GM18868 (cell line): Measurements from ENCODE around the gene MLXIP.

Experiments
- ATAC-seq: cut with Tn5 transposase; IDR thresholded peaks from one replicate; pipeline ENCODE4 v1.9.1; 2021; ENCODE audit warnings: mild to moderate bottlenecking, moderate library complexity; ENCODE audit not compliant: unreplicated experiment

MLXIP gene

DNA sequence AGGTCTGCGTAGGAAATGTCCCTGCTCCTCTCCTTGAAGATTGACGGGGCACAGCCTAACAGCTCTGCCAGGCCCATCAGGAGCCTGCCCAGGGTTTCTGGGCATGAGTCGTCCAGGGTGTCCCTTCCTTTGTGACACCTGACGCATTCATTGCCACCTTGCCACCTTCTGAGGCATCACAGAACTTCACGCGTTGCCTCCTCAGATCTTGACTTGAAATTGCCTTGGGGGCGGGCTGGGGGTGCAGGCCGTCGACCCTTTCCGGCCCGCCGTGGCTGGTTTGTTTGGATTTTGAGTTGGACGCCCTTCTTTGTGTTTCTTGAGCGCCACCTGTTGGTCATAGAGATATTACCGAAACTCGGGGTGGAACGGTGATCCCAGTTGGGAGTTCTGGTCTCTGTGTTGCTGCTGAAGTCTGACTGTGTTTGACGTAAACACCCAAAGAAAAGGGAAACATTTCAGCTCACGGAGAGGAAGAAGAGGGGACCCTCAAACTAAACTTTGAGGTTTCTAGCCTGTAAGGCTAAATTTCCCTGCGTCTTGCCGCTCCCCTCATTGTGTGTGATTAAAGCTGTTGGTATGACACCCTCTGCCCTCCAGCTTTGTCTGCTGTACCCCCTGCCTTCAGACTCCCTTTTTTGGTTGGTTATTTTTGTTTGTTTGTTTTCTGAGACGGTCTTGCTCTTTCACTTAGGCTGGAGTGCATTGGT, 44.6 kb downstream of the MLXIP start:
- ATAC-seq = no peak

DNA sequence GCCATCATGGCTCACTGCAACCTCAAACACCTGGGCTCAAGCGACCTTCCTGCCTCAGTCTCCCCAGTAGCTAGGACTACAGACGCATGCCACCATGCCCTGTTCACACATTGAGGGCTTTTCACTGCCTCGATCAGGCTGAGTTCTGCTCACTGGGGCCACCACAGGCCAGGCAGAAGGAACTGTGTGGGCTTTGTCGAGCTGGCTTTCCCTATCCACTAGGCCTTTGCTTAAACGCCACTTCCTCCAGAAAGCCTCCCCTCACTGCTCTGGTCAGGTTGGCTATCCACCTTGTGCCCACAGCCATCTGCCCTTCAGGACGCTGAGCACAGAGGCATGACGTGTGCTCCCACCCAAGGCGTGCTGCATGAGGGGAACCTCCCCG, 45.2 kb downstream of the MLXIP start:
- ATAC-seq = no peak

DNA sequence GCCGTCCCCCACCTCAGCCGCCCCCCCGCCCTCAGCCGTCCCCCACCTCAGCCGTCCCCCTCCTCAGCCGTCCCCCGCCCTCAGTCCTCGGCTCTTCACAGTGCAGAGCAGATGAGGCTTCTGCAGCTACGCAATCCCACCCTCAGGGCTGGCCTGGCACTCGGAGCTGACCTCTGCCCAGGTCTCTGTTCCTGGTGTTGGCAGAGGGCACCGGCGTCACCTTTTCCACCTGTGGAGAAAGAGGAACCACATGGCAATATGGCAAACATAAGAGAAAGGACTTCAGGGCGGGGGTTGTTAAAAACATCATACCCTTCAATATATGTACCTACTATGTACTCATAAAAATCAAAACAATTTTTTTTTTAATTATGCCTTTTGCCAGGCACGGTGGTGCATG, 45.8 kb downstream of the MLXIP start:
- no peak for ATAC-seq

DNA sequence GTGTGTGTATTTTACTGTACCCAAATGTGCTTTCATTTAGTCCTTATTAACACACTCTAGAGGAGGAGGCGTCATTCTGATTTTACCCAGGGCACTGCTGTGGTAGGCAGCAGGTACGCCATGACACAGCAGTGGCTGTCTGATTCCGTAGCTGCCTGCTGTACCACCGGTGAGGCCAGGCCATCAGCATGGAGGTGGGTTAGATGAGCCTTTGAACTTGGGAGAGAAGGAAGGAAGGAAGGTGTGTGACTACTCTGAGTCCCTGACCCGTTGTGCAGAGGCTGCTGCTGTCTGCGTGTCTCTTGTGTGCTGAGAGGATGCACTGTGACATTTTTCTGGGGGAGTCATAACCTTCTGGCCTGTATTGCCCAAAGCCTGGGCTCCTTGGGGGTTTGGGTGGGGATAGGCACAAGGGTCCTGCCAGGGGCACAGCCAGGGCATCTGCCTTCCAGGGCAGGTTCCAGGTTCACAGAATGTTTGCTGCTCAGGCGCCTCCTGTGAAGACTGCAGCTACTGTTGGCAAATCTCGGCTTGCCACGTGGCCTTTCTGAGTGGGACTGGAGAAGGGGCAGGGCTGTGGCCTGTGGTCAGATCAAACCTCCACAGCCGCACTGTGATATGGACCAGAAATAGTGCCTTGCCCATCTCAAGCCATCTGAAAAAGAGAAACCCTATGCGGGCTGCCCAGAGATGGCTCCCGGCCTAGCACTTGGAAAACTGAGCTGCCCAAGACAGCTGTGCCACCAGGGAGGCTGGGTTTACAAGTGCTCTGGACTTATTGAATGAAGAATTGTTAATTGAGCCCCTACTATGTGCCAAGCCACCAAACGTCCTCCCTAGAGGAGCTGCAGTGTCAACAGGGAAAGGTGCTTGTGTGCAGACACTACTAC, 47.1 kb downstream of the MLXIP start:
- no peak for ATAC-seq

DNA sequence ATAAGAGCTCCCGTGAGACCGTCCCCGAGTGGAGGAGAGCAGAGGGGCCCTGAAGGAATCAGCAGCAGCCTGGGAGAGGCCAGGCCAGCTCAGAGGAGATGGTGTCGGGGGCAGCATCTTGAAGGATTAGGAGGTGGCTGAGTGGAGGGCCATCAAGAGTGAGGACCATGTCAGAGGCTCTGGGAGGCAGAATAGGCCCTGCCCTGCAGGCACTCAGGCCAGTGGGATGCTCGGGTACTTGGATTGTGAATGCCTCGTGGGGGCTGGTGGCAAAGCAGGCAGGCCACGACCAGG, 47.7 kb downstream of the MLXIP start:
- no peak for ATAC-seq

DNA sequence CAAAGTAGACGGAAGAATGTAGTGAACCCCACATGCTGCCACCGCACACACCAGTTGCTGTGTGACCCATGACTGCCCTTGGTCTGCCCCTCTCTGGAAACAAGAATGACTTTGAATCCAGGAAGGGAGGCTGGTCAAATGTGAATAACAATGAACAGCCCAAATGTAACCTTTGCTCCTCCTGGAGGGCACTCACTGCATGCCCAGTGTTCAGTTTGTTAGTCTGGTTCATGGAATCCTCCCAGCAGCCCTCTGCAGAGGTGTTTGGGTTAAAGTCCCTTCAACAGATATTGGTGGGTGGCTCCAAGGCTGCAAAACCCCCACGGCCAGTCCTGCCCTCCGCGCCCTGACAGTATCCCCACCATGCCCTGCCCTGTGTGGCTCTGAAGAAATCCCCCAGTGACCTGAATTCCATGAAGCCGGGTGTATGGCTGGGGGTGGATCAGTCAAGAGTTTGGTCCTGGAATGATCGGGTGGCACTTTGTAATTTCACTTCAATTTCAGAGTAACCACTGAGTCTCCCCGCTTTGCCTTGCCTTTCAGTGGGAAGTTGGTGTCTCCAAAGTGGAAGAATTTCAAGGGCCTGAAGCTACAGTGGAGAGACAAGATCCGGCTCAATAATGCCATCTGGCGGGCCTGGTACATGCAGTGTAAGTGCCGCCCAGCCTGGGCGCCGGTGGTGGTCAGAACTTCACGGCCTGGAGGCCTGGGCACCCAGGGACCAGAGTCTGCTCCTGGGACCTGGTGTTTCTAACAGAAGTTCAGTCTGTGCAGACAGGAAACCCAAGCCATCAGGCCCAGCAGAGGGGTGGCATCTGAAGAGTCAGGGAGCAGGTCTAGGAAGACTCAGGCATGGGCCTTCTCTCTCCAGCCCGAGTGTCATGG, 48.4 kb downstream of the MLXIP start:
- ATAC-seq = no peak

DNA sequence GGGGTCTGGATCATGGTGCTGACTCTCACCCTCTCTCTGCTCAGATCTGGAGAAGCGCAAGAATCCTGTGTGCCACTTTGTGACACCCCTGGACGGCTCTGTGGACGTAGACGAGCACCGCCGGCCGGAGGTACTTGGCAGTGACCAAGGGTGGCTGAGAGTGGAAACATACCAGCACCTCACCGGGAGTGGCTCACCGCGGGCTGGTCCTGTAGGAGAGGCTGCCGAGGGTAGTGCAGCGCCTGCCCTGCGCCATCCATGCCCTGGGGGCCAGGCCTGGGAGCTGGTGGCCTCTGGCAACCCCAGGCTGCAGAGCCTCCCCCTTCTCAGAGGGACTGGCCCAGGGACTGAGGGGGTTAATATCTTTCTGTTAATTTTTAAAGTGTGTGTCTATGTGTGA, 49.3 kb downstream of the MLXIP start:
- no peak for ATAC-seq

DNA sequence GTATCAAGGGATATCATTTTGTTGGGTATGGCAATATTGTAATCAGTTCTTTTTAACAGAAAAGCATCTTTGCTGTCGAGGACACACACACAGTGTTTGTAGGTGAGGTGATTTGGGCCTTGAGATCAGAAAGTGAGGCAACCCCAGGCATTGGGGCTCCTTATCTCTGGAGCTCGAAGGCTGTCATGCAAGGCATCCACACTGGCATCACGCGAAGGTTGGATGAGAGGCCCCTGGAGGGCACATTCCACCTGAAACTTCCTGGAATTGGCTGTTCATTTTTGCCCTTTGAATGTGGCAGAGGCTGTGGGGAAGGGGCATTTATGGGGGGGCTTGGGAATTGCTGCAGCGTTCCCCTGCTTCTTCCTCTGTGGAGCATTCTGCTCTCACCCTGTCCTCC, 49.9 kb downstream of the MLXIP start:
- no peak for ATAC-seq

DNA sequence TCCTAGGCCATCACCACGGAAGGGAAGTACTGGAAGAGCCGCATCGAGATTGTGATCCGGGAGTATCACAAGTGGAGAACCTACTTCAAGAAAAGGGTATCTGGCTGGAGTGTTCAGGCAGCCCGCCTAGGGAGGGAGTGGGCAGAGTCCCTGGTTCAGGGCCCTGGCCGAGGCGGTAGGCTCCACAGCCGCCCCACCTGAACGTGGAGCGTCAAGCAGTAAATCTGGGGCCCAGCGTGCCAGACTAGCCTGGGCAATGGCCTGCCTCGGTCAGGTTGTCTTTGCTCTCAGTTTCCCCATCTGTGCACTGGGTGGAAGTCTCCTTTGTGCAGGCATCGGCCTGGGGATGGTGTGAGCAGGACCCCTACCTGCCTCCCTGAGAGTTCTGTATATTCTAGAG, 50.6 kb downstream of the MLXIP start:
- ATAC-seq = no peak

DNA sequence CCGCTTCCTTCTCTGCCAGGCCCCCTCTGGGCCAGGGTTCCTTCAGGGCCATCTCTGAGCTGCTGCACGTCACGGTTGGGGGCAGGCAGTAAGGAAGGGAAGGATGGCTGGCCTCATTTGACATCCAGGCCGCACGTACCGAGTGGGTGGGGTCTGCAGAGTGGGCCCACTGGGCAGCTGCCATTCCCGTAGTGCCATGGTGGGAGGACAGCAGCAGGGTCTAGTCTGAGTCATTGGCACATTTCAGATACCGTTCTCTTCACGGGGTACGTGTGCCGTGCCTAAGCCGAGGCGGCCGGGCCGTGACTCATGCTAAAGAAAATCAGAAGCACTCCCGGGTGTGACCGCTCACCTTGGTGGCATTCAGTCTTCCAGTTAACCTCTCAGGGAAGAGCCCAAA, 51.6 kb downstream of the MLXIP start:
- ATAC-seq = no peak

DNA sequence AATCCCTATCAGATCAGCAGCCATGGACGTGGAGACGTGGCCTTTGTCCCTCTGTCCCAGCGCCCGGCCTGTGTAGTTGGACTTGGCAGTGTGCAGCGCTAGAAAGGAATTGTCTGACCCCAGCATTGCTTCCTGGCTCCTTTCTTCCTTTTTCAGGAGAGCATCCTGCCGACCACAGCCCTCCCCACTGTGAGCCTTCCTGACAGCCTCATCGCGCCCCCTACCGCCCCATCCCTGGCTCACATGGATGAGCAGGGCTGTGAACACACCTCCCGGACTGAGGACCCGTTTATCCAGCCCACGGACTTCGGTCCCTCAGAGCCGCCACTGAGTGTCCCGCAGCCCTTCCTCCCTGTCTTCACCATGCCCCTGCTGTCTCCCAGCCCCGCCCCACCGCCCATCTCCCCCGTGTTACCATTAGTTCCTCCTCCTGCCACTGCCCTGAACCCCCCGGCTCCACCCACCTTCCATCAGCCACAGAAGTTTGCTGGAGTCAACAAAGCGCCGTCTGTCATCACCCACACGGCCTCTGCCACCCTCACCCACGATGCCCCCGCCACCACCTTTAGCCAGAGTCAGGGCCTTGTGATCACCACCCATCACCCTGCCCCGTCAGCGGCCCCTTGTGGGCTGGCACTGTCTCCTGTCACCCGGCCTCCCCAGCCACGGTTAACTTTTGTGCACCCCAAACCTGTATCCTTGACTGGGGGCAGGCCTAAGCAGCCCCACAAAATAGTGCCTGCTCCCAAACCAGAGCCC, 54.8 kb downstream of the MLXIP start:
- ATAC-seq = no peak

DNA sequence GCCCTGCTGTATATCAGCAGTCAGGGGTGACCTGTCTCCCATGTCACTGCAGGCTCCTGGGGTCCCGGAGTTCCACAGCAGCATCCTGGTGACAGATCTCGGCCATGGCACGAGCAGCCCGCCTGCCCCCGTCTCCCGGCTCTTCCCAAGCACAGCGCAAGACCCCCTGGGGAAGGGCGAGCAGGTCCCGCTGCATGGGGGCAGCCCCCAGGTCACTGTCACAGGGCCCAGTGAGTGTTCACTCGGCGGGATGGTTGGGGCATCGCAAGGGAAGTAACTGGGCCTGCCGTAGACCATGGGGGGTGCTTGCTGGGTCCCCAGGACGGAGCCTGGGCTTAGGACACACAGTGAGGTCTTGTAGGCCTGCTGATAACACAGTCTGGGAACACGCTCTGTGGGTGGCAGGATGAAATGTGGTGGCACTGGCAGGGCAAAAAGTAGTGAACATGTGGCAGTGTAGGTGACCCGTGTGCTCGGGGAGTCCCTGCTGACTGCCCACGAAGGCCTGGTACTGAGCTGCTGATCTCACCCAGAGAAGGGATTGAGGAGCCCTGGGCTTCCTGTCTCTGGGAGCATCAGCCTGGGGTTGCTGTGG, 57.0 kb downstream of the MLXIP start:
- no peak for ATAC-seq

DNA sequence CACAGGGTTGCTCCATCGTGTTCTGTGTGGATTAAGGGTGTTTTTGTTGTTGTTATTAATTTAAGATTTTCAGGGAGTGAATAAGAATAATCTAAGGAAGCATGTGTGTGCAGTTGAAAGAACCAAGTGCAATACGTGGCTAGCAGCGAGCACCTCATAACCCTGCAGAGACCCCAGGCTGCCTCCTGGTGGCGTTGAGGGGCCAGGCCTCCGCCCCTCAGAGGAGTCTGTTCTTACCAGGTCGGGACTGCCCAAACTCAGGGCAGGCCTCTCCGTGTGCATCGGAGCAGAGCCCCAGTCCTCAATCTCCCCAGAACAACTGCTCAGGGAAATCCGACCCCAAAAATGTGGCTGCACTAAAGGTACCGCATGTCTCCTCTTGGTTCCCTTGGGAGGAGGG, 58.7 kb downstream of the MLXIP start:
- no peak for ATAC-seq

DNA sequence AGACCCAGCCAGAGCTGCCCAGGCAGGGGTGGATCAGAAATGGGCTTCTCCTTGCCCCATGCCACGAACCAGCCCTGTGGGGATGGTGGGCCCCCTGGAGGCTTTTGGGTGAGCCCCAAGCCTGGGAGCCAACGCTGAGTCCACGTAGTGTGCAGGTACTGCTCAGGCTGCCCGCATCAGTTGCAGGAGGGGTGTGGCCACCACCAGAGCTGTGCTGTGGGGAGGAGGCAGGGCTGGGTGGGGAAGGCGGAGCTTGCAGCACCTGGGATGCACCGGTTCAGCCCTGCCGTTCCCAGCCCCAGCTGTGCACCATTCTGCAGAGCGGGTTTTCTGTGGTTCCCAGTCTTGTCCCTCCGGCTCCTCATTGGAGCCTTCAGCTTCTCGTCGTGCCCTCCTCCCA, 59.1 kb downstream of the MLXIP start:
- no peak for ATAC-seq

DNA sequence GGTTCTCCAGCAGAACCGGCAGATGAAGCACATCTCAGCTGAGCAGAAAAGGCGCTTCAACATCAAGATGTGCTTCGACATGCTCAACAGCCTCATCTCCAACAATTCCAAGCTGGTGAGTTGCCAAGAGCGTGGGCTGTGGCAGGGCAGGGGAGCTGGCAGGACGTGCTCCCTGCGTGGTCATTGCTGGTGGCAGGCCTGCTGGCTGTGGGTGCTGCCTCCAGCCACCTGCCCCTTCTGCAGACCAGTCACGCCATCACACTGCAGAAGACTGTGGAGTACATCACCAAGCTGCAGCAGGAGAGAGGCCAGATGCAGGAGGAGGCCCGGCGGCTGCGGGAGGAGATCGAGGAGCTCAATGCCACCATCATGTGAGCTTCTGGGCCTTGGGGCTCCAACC, 59.6 kb downstream of the MLXIP start:
- ATAC-seq = no peak

DNA sequence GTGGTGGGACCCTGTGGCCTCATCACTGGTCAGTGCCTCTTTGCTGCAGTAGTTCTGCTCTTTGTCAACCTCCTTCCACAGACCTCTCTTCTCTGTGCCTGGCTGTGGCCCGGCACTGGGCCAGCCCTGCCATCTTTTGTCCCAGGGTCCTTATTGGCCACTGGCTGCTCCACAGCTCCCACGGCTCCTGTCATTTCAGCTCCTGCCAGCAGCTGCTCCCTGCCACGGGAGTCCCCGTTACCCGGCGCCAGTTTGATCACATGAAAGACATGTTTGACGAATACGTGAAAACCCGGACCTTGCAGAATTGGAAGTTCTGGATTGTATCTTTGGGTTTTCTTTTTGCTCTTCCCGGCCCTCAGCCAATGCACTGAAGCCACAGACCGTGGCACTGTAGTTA, 60.1 kb downstream of the MLXIP start:
- ATAC-seq = no peak

DNA sequence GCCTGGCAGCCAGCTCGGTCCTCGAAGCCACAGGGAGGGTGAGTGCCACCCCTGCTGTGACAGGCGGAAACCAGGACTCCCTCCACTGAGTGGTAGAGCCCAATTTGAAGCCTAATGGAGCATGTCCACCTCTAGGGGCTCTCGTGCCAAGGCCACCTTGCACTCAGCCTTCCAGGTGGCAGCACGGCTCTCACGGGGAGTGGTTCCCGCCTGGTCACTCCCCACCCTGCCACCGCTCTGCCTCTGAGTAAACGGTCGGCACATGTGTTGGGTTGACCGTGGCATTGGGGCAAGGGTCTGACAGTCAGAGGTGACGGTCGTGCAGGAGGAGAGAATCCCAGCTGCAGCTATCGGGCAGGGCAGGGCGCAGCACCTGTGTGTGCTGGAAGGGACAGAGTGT, 60.7 kb downstream of the MLXIP start:
- no peak for ATAC-seq

DNA sequence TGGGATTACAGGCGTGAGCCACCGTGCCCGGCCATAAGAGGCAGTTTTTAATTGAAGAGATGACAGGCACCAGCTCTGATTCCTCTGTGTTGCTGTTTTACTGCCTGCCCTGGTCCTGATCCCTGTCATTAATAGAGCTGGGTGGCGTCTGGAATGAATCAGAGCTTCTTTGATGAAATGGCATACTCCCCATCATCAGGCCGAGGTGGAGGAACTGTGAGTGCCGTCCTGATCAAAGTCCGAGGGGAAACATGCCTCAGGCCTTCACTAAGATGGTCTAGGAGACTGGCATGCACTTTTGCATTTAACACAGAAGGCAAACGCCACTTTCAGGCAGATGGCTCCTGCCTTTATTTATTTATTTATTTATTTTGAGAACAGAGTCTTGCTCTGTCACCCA, 61.4 kb downstream of the MLXIP start:
- ATAC-seq = no peak

DNA sequence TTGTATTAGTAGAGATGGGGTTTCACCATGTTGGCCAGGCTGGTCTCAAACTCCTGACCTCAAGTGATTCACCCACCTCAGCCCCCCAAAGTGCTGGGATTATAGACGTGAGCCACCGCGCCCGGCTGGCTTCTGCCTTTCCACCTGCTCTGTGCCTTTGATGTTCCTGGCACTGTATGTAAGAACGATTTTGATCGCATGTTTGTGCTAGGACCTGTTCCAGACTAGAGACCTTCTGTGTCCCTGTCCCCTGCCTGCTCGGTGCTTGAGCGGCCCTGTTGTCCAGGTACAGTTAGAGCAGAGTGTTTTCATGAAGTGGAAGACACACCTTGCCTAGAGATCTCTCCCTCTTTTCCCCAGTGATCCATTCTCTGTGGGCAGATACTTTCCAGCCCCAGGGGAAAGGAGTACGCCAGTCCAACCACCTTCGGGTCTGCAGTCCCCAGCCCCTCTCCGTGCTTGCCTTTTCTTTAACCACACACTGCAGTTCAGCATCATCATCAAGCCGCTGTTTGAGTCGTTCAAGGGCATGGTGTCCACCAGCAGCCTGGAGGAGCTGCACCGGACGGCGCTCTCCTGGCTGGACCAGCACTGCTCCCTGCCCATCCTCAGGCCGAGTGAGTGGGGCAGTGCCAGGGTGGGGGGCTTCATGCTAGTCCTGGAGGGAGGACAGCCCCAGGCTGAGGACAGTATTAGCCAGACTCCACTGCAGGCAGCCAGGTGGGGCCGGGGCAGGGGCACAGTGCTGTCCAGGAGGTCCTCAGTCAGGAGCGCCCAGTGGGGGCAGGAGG, 62.1 kb downstream of the MLXIP start:
- no peak for ATAC-seq
